ENCODE results near the gene STIP1. TPM values are rescaled to one million over a fixed set of nuclear protein-coding genes. Genes with fewer than 3 reads are reported as not detected.

Gene STIP1
- total RNA-seq, 1 experiment from 2014 or later: 101 TPM

DNA sequence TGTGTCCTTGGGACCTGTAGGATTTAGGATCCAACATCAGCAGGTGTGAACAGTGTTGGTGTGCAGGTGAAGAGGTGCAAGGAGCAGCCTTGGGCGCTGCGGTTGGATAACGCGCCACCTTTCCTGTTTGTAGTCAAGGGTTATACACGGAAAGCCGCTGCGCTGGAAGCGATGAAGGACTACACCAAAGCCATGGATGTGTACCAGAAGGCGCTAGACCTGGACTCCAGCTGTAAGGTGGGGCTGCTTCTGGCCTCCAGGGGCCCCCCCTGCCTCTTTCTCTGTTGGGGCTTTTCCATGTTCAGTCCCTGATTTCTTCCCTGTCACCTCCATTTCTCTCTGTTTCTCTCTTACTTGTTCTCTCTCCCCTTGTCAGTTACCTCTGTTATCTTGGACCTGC lies 17.0 kb downstream of the STIP1 start:
- Histone ChIP-seq H4K20me1 (ENCODE audit: insufficient read depth, low read depth, low read length) (peaks cover 5% of the 10 kb centered on the region; the same call in 1 of the 2 replicates), H3K27me3 (ENCODE audit: low read length) (no peaks in the 10 kb centered on the region), H3K36me3 (ENCODE audit: insufficient read depth, low read length) (peaks cover 32% of the 10 kb centered on the region; the same call in 1 of the 2 replicates), H3K27ac (ENCODE audit: low read length) (no peak overlapping the region), H3K4me3 (ENCODE audit: low read length) (no peak overlapping the region), H3K4me2 (ENCODE audit: low read depth, low read length, poor library complexity, severe bottlenecking) (no peak overlapping the region), H3K9me2 (replicated peaks; ENCODE audit: insufficient read depth, low read length) (no peaks in the 10 kb centered on the region), H2AFZ (ENCODE audit: low read length) (no peak overlapping the region), H3K9me3 (ENCODE audit: low read length) (no peaks in the 10 kb centered on the region), H3K79me2 (ENCODE audit: low read length) (peaks cover 14% of the 10 kb centered on the region; the same call in 1 of the 2 replicates), H3K9ac (ENCODE audit: low read length) (no peak overlapping the region), H3K4me1 (ENCODE audit: low read length) (peaks cover 58% of the 10 kb centered on the region)
- no peak for DNase-seq

DNA sequence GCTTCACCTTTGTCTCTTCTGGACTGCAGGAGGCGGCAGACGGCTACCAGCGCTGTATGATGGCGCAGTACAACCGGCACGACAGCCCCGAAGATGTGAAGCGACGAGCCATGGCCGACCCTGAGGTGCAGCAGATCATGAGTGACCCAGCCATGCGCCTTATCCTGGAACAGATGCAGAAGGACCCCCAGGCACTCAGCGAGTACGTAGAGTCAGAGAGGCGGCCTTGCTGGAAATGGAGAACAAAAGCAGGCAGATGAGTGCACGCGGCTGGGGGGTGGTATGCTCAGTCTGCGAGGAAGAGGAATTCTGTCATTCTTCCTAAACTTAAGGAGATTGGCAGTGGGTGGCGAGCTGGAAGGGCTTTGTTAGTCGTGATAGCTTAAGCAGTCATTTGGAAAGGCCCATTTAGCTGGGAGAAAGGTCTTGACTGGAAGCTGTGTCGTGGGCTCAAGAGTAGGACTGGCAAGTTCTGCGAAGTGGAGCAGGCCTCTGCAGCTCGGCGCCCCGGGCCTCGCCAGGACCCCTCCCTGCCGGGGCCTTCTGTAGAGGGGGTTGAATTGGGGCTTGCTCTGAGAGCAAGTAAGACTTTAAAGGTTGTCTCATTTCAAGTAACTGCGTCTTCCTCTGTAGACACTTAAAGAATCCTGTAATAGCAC lies 17.6 kb downstream of the STIP1 start:
- Histone ChIP-seq H3K9me2 (replicated peaks; ENCODE audit: insufficient read depth, low read length) (no peaks in the 10 kb centered on the region), H3K4me2 (ENCODE audit: low read depth, low read length, poor library complexity, severe bottlenecking) (no peak overlapping the region), H3K9me3 (ENCODE audit: low read length) (no peaks in the 10 kb centered on the region), H3K79me2 (ENCODE audit: low read length) (peaks cover 18% of the 10 kb centered on the region; the same call in 1 of the 2 replicates), H3K9ac (ENCODE audit: low read length) (no peak overlapping the region), H3K36me3 (ENCODE audit: insufficient read depth, low read length) (peaks cover 33% of the 10 kb centered on the region; the same call in 1 of the 2 replicates), H3K4me3 (ENCODE audit: low read length) (no peak overlapping the region), H2AFZ (ENCODE audit: low read length) (no peak overlapping the region), H3K27ac (ENCODE audit: low read length) (no peak overlapping the region), H3K4me1 (ENCODE audit: low read length) (peaks cover 64% of the 10 kb centered on the region), H3K27me3 (ENCODE audit: low read length) (no peaks in the 10 kb centered on the region), H4K20me1 (ENCODE audit: insufficient read depth, low read depth, low read length) (peaks cover 5% of the 10 kb centered on the region; the same call in 1 of the 2 replicates)
- DNase-seq: no peak

DNA sequence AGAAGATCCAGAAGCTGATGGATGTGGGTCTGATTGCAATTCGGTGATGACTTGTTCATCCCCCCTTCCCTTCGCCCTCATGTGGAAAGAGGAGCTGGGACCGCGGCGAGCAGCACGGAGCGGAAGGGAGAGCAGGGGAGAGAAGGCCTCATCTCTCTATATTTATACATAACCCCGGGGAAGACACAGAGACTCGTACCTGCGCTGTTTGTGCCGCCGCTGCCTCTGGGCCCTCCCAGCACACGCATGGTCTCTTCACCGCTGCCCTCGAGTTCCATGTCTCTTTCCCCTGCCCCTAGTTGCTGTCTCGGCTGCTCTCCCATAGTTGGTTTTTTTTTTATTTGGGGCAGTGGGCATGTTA lies 18.1 kb downstream of the STIP1 start:
- Histone ChIP-seq H3K79me2 (ENCODE audit: low read length) (peaks cover 18% of the 10 kb centered on the region; the same call in 1 of the 2 replicates), H3K4me1 (ENCODE audit: low read length) (peaks cover 66% of the 10 kb centered on the region), H4K20me1 (ENCODE audit: insufficient read depth, low read depth, low read length) (peaks cover 5% of the 10 kb centered on the region; the same call in 1 of the 2 replicates), H3K9me2 (replicated peaks; ENCODE audit: insufficient read depth, low read length) (no peaks in the 10 kb centered on the region), H3K4me3 (ENCODE audit: low read length) (no peak overlapping the region), H2AFZ (ENCODE audit: low read length) (no peak overlapping the region), H3K27ac (ENCODE audit: low read length) (peak overlapping the region; percentile 92; the same call in 1 of the 2 replicates), H3K36me3 (ENCODE audit: insufficient read depth, low read length) (peaks cover 36% of the 10 kb centered on the region; the same call in 1 of the 2 replicates), H3K9me3 (ENCODE audit: low read length) (no peaks in the 10 kb centered on the region), H3K9ac (ENCODE audit: low read length) (no peak overlapping the region), H3K4me2 (ENCODE audit: low read depth, low read length, poor library complexity, severe bottlenecking) (peak overlapping the region; percentile 90), H3K27me3 (ENCODE audit: low read length) (no peaks in the 10 kb centered on the region)
- DNase-seq: no peak

DNA sequence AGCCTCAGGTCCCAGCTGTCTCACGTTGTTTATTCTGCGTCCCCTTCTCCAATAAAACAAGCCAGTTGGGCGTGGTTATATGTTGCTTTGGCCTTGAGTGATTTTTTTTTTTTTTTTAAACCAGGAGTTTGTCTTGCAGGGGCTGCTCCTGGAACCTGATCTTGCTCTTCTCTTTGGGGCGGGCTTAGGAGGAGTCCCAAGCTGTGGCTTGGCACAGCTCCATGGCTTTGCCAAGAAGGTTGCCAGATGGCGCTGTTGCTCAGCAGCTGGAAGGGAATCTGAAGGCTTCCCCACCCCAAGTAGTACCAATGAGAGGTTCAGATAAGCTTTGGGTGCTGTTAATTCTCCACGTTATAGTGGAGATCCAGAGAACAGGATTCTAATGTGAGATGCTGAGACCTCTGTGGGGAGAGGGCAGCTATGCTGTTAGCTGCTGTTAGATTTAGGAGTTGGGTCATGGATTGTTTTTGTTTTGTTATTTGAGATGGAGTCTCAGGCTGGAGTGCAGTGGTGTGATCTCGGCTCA lies 18.6 kb downstream of the STIP1 start:
- Histone ChIP-seq H3K4me2 (ENCODE audit: low read depth, low read length, poor library complexity, severe bottlenecking) (peak overlapping the region; percentile 90), H4K20me1 (ENCODE audit: insufficient read depth, low read depth, low read length) (peaks cover 5% of the 10 kb centered on the region; the same call in 1 of the 2 replicates), H3K27me3 (ENCODE audit: low read length) (no peaks in the 10 kb centered on the region), H2AFZ (ENCODE audit: low read length) (no peak overlapping the region), H3K4me3 (ENCODE audit: low read length) (no peak overlapping the region), H3K9me3 (ENCODE audit: low read length) (no peaks in the 10 kb centered on the region), H3K27ac (ENCODE audit: low read length) (peak overlapping the region; percentile 92), H3K36me3 (ENCODE audit: insufficient read depth, low read length) (peaks cover 36% of the 10 kb centered on the region; the same call in 1 of the 2 replicates), H3K9me2 (replicated peaks; ENCODE audit: insufficient read depth, low read length) (no peaks in the 10 kb centered on the region), H3K4me1 (ENCODE audit: low read length) (peaks cover 66% of the 10 kb centered on the region), H3K79me2 (ENCODE audit: low read length) (peaks cover 18% of the 10 kb centered on the region; the same call in 1 of the 2 replicates), H3K9ac (ENCODE audit: low read length) (0 out of 2 replicates have a peak overlapping the region, but pooled peaks have one; percentile 44)
- peak; percentile 93 for DNase-seq

DNA sequence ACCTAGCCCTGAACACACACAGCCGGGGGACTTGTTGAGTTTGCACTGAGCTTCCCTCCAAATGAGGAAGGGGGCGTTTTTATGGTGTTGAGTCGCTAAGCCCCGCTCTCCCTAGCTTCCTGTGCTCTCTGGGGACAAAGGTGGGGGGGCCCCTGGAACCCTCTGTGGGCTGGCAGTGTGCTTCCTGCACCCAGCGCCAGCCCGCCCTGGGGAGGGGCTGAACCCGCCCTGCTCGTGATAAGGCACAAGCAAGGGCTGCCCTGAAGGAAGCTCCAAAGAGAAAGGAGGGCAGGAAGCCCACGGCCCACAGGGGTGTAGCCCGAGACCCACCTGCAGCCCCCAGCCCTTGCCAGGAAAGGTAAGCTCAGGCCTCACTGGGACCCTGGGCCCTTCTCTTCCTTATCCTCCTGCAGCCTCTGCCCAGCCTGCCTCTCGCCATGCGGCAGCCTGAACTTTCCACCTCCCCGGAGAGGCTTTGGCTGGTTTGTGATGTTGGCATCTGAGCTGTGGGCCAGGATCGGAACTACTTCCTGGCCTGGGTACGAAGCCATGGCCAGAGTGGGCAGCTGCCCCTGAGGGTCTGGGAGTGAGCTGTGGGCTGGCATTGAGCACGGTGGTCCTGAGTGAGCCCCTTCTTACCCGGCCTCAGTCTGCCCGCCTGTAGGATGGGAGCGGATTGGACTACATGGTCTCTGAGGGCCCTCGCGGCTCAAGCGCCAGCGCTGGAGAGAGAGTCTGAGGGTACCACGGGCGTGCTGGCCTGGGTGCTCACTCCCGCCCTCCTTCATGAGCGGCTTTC lies 20.7 kb downstream of the STIP1 start, which contains the start of gene FERMT3:
FERMT3 (plus strand) TSS at position 265 of the 799 bp plus-strand sequence. CDS start 644 bp downstream, outside the sequence.
- Histone ChIP-seq H3K27ac (ENCODE audit: low read length) (peak within 1 kb of the TSS; percentile 92), H3K9me2 (replicated peaks; ENCODE audit: insufficient read depth, low read length) (no peaks in the 10 kb centered on the region), H3K9ac (ENCODE audit: low read length) (peak within 1 kb of the TSS; percentile 91), H3K36me3 (ENCODE audit: insufficient read depth, low read length) (peaks cover 21% of the 10 kb centered on the region; the same call in 1 of the 2 replicates), H3K27me3 (ENCODE audit: low read length) (no peaks in the 10 kb centered on the region), H3K4me3 (ENCODE audit: low read length) (peak within 1 kb of the TSS; percentile 82), H3K4me2 (ENCODE audit: low read depth, low read length, poor library complexity, severe bottlenecking) (peak within 1 kb of the TSS; percentile 90), H3K79me2 (ENCODE audit: low read length) (peaks cover 18% of the 10 kb centered on the region; the same call in 1 of the 2 replicates), H4K20me1 (ENCODE audit: insufficient read depth, low read depth, low read length) (peaks cover 8% of the 10 kb centered on the region; the same call in 1 of the 2 replicates), H2AFZ (ENCODE audit: low read length) (no peak within 1 kb of the TSS; the same call in 1 of the 2 replicates), H3K4me1 (ENCODE audit: low read length) (peaks cover 70% of the 10 kb centered on the region), H3K9me3 (ENCODE audit: low read length) (no peaks in the 10 kb centered on the region)
- DNase-seq: peak; percentile 91

DNA sequence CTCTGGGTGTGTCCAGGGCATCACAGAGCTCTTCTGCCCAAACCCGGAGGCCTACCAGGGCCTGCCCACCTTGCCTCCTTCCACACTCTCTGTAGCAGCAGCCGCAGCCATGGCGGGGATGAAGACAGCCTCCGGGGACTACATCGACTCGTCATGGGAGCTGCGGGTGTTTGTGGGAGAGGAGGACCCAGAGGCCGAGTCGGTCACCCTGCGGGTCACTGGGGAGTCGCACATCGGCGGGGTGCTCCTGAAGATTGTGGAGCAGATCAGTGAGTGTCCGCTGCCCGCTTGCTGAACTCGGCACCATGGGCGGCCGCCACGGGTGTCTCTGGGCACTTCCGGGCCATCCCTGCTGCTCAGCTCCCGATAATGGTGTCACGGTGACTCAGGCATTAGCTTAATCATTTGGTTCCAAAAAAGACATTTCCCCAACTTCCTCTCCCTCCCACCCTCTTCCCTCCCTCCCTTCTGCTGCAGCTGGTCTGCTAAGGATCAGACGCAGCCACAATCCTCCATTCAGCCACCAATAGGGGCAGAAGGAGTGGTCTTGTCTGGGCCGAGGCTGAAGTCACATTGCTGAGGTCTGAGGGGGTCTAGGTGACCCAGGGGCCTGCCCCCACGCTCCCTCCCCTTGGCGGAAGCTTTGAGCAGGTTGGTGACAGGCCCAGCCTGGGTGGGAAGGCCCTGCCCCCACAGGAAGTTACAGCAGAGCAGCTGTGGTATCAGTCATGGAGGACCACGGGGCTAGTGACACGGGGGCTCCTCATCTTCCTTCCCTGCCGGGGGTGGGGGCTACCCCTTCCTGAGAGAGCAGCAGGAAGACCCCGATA lies 21.5 kb downstream of the STIP1 start:
- Histone ChIP-seq H3K27ac (ENCODE audit: low read length) (peak overlapping the region; percentile 92), H3K79me2 (ENCODE audit: low read length) (peaks cover 18% of the 10 kb centered on the region; the same call in 1 of the 2 replicates), H3K9me2 (replicated peaks; ENCODE audit: insufficient read depth, low read length) (no peaks in the 10 kb centered on the region), H4K20me1 (ENCODE audit: insufficient read depth, low read depth, low read length) (peaks cover 8% of the 10 kb centered on the region; the same call in 1 of the 2 replicates), H3K9me3 (ENCODE audit: low read length) (no peaks in the 10 kb centered on the region), H3K4me1 (ENCODE audit: low read length) (peaks cover 75% of the 10 kb centered on the region), H3K4me3 (ENCODE audit: low read length) (peak overlapping the region; percentile 82), H3K4me2 (ENCODE audit: low read depth, low read length, poor library complexity, severe bottlenecking) (peak overlapping the region; percentile 90), H3K9ac (ENCODE audit: low read length) (peak overlapping the region; percentile 91), H3K36me3 (ENCODE audit: insufficient read depth, low read length) (peaks cover 21% of the 10 kb centered on the region; the same call in 1 of the 2 replicates), H2AFZ (ENCODE audit: low read length) (no peak overlapping the region; the same call in 1 of the 2 replicates), H3K27me3 (ENCODE audit: low read length) (no peaks in the 10 kb centered on the region)
- peak; percentile 83 for DNase-seq

DNA sequence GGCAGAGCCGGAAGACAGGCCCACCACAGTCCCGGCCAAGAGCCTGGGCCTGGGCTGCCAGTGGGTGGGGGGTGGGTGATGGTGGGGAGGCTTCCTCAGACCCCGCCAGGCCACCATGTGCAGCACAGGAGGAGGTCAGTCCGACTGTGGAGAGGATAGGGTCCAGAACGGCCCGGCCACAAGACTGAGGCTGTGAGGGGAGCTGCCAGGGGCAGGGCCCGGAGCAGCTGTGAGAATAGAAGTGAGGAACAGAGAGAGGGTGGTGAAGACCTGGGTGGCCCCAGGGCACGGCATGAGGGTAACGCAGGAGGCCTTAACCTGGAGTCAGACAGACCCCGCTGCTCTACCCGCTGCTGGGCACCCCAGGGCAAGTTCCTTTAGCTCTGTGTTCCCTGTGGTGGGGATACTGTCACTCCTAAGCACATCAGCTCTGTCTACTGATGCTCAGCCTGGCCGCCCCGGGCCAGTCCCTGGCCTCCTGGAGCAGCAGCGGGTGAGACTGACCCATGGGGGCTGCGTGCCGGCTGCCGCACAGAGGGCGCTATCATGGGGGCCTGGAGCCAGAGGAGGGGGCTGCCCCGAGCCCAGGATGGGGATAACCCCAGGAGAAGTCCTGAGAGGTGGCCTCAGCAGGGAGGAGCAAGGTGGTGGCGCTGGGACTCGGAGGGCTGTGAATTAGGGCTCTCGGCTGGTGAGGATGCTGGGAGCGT lies 22.3 kb downstream of the STIP1 start:
- H3K9ac ChIP-seq (ENCODE audit: low read length): peak overlapping the region; percentile 91
- no peaks in the 10 kb centered on the region for H3K27me3 ChIP-seq (ENCODE audit: low read length)
- H3K9me3 ChIP-seq (ENCODE audit: low read length): no peaks in the 10 kb centered on the region
- H3K4me2 ChIP-seq (ENCODE audit: low read depth, low read length, poor library complexity, severe bottlenecking): peak overlapping the region; percentile 90
- peaks cover 18% of the 10 kb centered on the region; the same call in 1 of the 2 replicates for H3K36me3 ChIP-seq (ENCODE audit: insufficient read depth, low read length)
- peaks cover 74% of the 10 kb centered on the region for H3K4me1 ChIP-seq (ENCODE audit: low read length)
- peak overlapping the region; percentile 82 for H3K4me3 ChIP-seq (ENCODE audit: low read length)
- peaks cover 8% of the 10 kb centered on the region; the same call in 1 of the 2 replicates for H4K20me1 ChIP-seq (ENCODE audit: insufficient read depth, low read depth, low read length)
- H3K27ac ChIP-seq (ENCODE audit: low read length): peak overlapping the region; percentile 92
- DNase-seq: no peak
- H3K9me2 ChIP-seq (replicated peaks; ENCODE audit: insufficient read depth, low read length): no peaks in the 10 kb centered on the region
- no peak overlapping the region for H2AFZ ChIP-seq (ENCODE audit: low read length)
- H3K79me2 ChIP-seq (ENCODE audit: low read length): peaks cover 18% of the 10 kb centered on the region; the same call in 1 of the 2 replicates
